Epidermal melanocyte (primary cell): ENCODE data around the gene NDUFS8.

ENCODE experiments used
- DNase-seq: peaks from one replicate; pipeline ENCODE4 v3.0.0; 2011; ENCODE audit warnings: low spot score; ENCODE audit not compliant: insufficient read length

NDUFS8 gene

GRCh38 chr11:68014947-68015447, 15.5 kb upstream of the NDUFS8 start:
- no peak for DNase-seq

DNA sequence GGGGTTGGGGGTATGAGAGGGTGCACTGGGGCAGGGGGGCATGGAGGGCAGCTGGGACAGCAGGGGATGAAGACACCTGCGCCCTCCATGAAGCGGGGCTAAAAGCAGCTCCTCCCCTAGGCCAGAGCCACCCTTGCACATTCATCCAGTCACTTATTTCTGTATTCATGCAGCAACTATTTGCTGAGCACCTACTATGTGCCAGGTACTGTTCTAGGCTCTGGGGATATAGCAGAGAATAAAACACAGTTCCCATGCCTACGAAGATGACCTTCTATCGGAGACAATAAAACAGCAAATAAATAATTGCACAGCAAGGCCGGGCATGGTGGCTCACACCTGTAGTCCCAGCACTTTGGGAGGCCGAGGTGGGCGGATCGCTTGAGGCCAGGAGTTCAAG, 15.0 kb upstream of the NDUFS8 start:
- no peak for DNase-seq

GRCh38 chr11:68016161-68016903, 14.1 kb upstream of the NDUFS8 start:
- DNase-seq = no peak

DNA sequence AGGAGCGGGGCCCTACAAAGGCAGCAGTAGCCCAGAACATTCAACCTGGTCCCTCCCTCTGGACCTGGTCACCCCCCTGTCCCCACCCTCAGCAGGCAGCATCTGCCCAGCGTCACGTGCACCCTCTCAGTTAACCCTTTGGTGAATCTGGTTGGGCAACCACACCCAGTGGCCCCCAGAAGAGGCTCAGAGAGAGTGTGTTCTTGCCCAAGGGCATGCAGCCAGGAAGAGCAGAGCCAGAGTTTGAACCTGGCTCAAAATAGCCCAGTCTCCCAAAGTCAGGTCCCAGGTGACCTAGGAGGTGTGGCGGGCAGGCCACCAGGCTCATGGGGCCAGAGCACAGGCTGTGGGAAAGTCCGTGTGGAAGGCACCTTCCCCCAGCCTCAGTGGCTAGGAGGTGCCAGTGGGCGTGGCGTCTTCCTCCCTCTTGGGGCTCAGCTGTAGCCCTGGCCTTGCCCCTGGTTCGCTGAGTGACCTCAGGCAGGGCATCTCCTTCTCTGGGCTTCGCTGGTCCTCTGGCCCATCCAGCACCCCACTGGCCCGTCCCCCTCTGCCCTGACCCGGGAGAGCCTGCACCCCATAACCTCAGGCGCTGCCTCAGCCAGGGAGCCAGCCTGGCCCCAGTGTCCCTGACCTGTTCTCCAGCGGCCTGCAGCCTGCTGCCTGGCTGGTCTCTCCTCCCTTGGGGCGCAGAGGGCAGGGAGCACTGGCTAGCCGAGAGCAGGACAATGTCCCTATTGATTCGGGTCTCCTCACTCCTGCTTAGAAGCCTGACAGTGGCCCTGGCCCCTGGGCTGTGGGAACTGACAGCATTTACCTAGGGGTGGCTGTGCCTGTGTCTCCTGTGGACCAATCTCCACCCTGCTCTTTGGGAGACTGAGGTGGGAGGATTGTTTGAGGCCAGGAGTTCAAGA, 13.3 kb upstream of the NDUFS8 start:
- peak; percentile 75 for DNase-seq

DNA sequence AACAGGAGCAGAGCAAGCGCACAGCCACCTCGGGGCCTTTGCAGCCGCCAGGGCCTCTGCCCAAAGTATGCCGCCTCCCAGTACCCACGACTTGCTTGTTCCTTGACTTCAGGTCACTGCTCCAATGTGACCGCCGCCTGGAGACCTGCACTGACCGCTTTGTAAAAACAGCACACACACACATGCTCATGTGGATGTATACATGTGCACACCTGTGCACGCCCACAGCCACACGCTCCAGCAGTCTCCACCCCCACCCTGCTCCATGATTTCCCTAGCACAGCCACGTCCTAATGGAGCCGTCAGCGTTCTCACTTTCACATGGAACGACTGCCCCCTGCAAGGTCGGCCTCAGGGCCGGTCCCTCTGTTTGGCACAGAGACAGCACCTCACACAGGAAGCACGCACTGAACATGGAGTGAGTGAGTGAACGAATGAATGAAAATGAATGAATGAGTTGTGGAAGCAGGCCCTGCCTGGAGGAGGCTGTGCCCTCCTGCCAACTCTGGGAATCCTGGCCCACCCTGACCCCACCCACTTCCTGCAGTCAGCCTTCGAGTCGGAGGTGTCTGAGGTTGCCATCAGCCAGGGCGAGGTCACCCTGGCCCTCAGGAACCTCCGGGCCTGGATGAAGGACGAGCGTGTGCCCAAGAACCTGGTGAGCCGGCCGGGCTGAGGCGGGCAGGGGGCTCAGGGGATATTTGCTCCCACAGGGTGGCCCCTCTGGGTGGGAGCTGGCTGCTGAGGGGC, 12.3 kb upstream of the NDUFS8 start:
- no peak for DNase-seq

- no peak for DNase-seq
Observed at GRCh38 chr11:68018730-68019190, 11.7 kb upstream of the NDUFS8 start.

GRCh38 chr11:68019486-68019885, 11.0 kb upstream of the NDUFS8 start:
- DNase-seq = no peak

DNA sequence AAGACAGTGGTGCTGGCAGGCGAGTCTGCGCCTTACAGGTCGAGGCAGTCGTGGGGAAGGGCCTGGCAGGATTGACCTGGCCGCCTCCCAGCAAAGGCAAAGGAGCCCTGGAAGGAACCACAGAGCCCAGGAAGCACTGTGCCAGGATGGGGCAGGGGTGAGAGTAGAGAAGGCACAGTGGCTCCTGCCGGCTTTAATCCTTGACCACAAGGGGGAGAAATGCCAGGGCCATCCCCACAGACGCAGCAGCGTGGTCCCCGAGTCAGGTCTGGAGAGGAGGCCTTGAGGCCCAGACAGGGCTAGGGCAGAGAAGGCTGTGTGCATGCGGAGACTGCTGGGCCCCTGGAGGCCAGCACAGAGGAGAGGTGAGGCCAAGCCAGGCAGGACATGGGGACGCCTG, 9.9 kb upstream of the NDUFS8 start:
- DNase-seq = no peak

DNA sequence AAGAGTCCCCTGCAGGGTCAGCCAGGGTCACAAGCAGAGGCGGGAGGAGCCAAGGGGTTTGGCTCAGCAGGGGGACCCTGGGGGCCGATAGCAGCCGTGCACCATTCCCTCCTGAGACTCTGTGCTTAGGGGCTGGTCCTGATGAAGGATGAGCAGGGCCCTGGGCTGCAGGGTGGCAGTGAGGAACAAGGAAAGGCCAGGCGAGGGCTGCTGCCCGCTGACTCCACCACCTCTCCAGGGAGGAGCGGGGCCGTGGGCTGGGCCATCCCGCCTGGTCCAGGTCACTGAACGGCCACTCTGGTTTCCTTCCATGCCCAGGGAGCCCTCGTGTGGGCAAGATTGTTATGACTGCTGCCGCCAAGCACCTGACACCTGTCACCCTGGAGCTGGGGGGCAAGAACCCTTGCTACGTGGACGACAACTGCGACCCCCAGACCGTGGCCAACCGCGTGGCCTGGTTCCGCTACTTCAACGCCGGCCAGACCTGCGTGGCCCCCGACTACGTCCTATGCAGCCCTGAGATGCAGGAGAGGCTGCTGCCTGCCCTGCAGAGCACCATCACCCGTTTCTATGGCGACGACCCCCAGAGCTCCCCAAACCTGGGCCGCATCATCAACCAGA, 9.2 kb upstream of the NDUFS8 start:
- DNase-seq = no peak

DNA sequence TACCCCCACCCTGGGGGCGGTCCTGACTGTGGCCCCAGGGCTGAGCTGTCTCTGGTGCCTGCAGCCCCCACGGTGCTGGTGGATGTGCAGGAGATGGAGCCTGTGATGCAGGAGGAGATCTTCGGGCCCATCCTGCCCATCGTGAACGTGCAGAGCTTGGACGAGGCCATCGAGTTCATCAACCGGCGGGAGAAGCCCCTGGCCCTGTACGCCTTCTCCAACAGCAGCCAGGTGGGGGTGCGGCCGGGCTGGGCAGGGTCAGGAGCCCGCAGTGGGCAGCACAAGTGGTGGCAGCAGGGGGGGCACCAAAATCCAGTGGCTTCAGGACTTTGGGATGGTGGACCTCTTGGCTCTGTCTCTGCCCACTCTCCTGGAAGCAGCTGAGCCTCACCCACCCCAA, 8.0 kb upstream of the NDUFS8 start:
- DNase-seq = no peak

GRCh38 chr11:68024508-68024907, 6.0 kb upstream of the NDUFS8 start:
- DNase-seq = no peak

- no peak for DNase-seq
Observed at GRCh38 chr11:68025047-68025446, 5.4 kb upstream of the NDUFS8 start.

GRCh38 chr11:68026391-68027105, 3.9 kb upstream of the NDUFS8 start:
- DNase-seq = no peak

DNA sequence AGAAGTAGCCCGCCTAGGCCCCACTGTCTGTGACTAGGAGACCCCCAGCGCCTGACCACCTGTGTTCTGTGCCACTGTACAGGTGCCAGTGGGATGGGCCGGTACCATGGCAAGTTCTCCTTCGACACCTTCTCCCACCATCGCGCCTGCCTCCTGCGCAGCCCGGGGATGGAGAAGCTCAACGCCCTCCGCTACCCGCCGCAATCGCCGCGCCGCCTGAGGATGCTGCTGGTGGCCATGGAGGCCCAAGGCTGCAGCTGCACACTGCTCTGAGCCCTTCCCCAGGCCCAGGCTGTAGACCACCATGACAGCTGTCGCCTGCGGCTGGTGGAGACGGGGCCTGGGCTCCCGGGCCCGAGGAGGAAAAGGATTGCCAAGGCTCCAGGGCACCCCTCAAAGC, 2.8 kb upstream of the NDUFS8 start:
- no peak for DNase-seq

- no peak for DNase-seq
Observed at GRCh38 chr11:68028802-68029545, 1.5 kb upstream of the NDUFS8 start.

DNA sequence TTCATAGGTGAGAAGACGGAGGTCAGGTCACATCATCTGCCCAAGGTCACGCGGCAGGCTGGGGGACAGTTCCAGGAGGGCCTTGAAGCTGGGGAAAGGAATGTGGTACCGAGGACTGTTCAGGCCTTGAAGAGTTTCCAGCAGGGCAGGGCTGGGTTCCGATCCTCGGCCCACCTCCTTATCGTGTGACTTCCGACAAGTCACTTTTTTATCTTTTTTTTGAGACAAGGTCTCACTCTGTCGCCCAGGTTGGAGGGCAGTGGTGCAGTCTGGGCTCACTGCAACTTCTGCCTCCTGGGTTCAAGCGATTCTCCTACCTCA, 623 bp downstream of the NDUFS8 start:
- DNase-seq = no peak

DNA sequence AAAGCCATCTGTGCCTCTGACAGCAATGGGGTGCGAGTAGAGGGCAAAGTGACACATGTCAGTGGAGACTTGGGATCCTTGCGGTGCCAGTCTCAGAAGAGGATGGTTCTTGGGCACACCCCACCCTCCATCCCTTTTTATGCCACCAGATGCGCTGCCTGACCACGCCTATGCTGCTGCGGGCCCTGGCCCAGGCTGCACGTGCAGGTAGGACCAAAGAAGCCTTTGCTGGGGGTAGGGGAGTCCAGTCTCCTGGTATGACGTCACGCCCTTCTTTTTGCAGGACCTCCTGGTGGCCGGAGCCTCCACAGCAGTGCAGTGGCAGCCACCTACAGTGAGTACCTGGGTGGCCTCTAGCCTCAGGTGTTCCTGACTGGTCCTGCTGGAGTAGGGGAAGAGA, 1.5 kb downstream of the NDUFS8 start:
- DNase-seq = no peak

DNA sequence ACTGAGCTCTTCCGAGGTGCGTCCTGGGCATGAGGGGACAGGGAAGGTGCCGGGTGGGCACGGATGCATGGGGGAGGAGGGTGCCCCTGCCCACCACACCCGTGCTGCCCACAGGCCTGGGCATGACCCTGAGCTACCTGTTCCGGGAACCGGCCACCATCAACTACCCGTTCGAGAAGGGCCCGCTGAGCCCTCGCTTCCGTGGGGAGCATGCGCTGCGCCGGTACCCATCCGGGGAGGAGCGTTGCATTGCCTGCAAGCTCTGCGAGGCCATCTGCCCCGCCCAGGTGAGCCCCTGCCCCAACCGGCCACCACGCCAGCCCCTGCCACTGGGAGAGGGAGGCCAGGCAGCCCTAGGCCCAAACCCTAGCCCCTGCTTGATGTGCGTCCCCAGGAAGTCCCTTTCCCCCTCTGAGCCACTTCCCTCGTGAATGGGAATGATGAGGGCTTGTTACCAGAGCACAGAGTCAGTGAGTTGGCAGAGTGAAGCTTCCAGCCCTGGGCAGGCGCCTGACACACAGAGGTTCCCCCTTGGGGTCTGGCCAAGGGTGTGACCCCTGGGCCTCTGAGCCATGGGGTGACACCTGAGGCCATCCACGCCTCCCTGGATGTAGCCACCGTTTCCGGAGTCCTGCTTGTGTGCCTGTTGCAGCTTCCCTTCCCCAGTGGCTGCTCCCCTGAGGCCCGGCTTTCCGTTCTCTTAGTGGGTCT, 2.7 kb downstream of the NDUFS8 start:
- no peak for DNase-seq

DNA sequence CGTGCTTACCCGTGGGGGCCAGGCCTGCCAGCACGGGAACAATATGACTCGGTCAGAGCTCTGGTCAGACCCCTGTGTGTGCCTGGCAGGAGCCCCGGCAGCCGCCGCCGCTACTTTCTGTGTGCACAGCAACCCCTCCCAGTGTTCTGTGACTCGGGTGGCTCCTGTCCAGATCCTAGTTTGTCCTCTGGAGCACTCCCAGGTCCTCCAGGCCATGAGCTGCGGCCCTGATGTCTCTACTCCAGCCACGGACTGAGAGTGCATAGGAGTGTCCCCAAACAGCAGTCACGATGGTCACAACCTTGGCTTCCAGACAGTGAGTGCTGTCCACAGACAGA, 3.2 kb downstream of the NDUFS8 start:
- no peak for DNase-seq
